Panc1 (cell line): ENCODE measurements around the gene C16orf86. TPM values are rescaled to one million over a fixed set of nuclear protein-coding genes. Genes with fewer than 3 reads are reported as not detected.

Source experiments
- ATAC-seq: fragments of 200-7000 bp; cut with Tn5 transposase; 2 replicates; pipeline ENCODE4 v1.9.1; 2020; ENCODE audit warnings: mild to moderate bottlenecking, moderate library complexity
- BruUV-seq: library from RNA; stranded (reverse); fragments of 400-500 nt; replicated peaks from 2 replicates; lab custom pipeline; 2021; lab: Mats Ljungman, UMichigan
- CTCF ChIA-PET: fragments of 300-600 bp; sonication (Branson Sonifier 250); formaldehyde crosslinking; loops from one replicate; lab custom pipeline; 2022; ENCODE audit warnings: antibody characterized with exemption; lab: Charles Lee
- POLR2A ChIA-PET: fragments of 300-600 bp; sonication (Branson Sonifier 250); formaldehyde crosslinking; loops from one replicate; lab custom pipeline; 2022; ENCODE audit warnings: antibody characterized with exemption; lab: Charles Lee
- DNase-seq: peaks from one replicate; pipeline ENCODE4 v3.0.0-alpha.2; 2010; ENCODE audit warnings: low read depth, low spot score
- H3K27ac ChIP-seq: 2 replicates; pipeline ENCODE4 v1.5.1; 2011; ENCODE audit warnings: mild to moderate bottlenecking, low read length, inconsistent platforms
- H3K27me3 ChIP-seq: fragments of 200-500 bp; sonication (Bioruptor generic); 2 replicates; pipeline ENCODE4 v1.6.0; 2014; ENCODE audit warnings: low read length, inconsistent platforms; ENCODE audit not compliant: control insufficient read depth, insufficient read depth
- H3K36me3 ChIP-seq: fragments of 200-500 bp; sonication (Bioruptor generic); 2 replicates; pipeline ENCODE4 v1.5.1; 2014; ENCODE audit warnings: inconsistent platforms, mild to moderate bottlenecking, low read length, moderate library complexity; ENCODE audit not compliant: control insufficient read depth, insufficient read depth
- H3K4me1 ChIP-seq: 2 replicates; pipeline ENCODE4 v1.5.1; 2011; ENCODE audit warnings: inconsistent platforms, mild to moderate bottlenecking, low read length, moderate library complexity; ENCODE audit not compliant: control insufficient read depth, insufficient read depth
- H3K4me3 ChIP-seq, 2 experiments: 2 replicates each; pipeline ENCODE4 v1.5.1; 2011 to 2012; ENCODE audit warnings: low read depth in 2 of 2, low read length in 2 of 2, mild to moderate bottlenecking in 2 of 2, inconsistent platforms in 1 of 2, moderate library complexity in 1 of 2
- H3K9me3 ChIP-seq: fragments of 200-500 bp; sonication (Bioruptor generic); 2 replicates; pipeline ENCODE4 v1.5.1; 2014; ENCODE audit warnings: low read depth, mild to moderate bottlenecking, inconsistent platforms, low read length, moderate library complexity; ENCODE audit not compliant: control insufficient read depth, insufficient read depth
- POLR2AphosphoS5 ChIP-seq: IDR thresholded peaks from 2 replicates; pipeline ENCODE4 v1.6.1; 2012; ENCODE audit warnings: mild to moderate bottlenecking, low read depth, low read length, moderate library complexity
- SIN3A ChIP-seq: IDR thresholded peaks from 2 replicates; pipeline ENCODE4 v1.6.1; 2012; ENCODE audit warnings: low read depth, mild to moderate bottlenecking, low read length, moderate library complexity, borderline replicate concordance; ENCODE audit not compliant: insufficient read depth
- TCF7L2 ChIP-seq: IDR thresholded peaks from 2 replicates; pipeline ENCODE4 v1.6.1; 2011; ENCODE audit warnings: mild to moderate bottlenecking, low read depth, low read length, inconsistent platforms
- in situ Hi-C: cut with HindIII; loops from 2 replicates; pipeline ENCODE4 v1.10.0; 2016; ENCODE audit warnings: low sequenced_read_pairs, low pct_unique_long_range_greater_than_20kb
- intact Hi-C: fragments of 100-400 bp; cut with micrococcal nuclease; formaldehyde crosslinking; loops from one replicate; pipeline ENCODE4 v1.10.0; 2022; ENCODE audit not compliant: unreplicated experiment
- total RNA-seq: library from RNA; stranded (reverse); gene quantifications from one replicate; pipeline ENCODE4 v1.2.1, GENCODE V29; 2021; ENCODE audit not compliant: unreplicated experiment
- TF ChIP-seq, protein P1 (sequence below), 2 experiments: IDR thresholded peaks; 2 replicates each; pipeline ENCODE4 v1.6.1; 2011 to 2012; ENCODE audit warnings: low read depth in 2 of 2, control low read depth in 1 of 2, low read length in 1 of 2, mild to moderate bottlenecking in 1 of 2, moderate library complexity in 1 of 2; ENCODE audit not compliant: insufficient read depth in 1 of 2
- TF ChIP-seq, protein P2 (sequence below): fragments of 450-650 bp; IDR thresholded peaks from 2 replicates; pipeline ENCODE4 v1.5.1; 2017; ENCODE audit warnings: mild to moderate bottlenecking

Gene C16orf86
- total RNA-seq, 1 experiment from 2014 or later: 0.80 TPM

DNA sequence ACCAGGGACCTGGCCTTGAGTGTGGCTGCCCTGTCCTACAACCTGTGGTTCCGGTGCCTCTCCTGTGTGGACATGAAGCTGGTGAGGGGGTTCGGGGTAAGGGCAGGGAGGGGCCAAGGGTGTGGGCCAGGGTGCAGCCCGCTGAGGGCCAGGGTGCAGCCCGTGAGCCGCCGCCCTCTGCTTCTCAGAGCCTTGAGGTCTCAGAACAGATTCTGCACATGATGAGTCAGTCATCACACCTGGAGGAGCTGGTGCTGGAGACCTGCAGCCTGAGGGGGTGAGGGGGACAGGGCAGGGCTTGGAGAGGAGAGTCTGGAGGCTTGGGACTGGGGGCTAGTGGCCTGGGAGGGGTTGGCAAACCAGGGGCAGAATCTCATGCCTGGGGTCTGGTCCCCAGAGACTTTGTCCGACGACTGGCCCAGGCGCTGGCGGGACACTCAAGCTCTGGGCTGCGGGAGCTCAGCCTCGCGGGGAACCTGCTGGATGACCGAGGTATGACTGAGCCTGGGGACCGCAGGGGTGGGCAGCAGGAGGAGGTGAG lies 19.4 kb upstream of the C16orf86 start:
- H3K27ac ChIP-seq: no peak overlapping the region
- H3K4me1 ChIP-seq: no peaks in the 10 kb centered on the region
- no peak for ATAC-seq
- no peaks in the 10 kb centered on the region for H3K27me3 ChIP-seq
- ChIA-PET POLR2A (no interaction called here), CTCF (no interaction called here)
- no peaks in the 10 kb centered on the region for H3K9me3 ChIP-seq
- intact Hi-C loops: loop anchor here (10.0 kb wide), 1 partner anchor 102 kb away; no protein-coding TSS in a partner anchor
- BruUV-seq: no TSS peak
- no peaks in the 10 kb centered on the region for H3K36me3 ChIP-seq
- H3K4me3 ChIP-seq: no peak overlapping the region
- in situ Hi-C loops: no loop called here
- TF ChIP-seq TCF7L2 (no peak), SIN3A (no peak), POLR2AphosphoS5 (no peak)
- TF ChIP-seq, protein P1, sequence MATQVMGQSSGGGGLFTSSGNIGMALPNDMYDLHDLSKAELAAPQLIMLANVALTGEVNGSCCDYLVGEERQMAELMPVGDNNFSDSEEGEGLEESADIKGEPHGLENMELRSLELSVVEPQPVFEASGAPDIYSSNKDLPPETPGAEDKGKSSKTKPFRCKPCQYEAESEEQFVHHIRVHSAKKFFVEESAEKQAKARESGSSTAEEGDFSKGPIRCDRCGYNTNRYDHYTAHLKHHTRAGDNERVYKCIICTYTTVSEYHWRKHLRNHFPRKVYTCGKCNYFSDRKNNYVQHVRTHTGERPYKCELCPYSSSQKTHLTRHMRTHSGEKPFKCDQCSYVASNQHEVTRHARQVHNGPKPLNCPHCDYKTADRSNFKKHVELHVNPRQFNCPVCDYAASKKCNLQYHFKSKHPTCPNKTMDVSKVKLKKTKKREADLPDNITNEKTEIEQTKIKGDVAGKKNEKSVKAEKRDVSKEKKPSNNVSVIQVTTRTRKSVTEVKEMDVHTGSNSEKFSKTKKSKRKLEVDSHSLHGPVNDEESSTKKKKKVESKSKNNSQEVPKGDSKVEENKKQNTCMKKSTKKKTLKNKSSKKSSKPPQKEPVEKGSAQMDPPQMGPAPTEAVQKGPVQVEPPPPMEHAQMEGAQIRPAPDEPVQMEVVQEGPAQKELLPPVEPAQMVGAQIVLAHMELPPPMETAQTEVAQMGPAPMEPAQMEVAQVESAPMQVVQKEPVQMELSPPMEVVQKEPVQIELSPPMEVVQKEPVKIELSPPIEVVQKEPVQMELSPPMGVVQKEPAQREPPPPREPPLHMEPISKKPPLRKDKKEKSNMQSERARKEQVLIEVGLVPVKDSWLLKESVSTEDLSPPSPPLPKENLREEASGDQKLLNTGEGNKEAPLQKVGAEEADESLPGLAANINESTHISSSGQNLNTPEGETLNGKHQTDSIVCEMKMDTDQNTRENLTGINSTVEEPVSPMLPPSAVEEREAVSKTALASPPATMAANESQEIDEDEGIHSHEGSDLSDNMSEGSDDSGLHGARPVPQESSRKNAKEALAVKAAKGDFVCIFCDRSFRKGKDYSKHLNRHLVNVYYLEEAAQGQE (IDR thresholded peaks at IDR 0.05; ENCODE audit: insufficient read depth in 1 of 2, low read depth in 2 of 2, low read length in 1 of 2): no peak
- TF ChIP-seq, protein P2, sequence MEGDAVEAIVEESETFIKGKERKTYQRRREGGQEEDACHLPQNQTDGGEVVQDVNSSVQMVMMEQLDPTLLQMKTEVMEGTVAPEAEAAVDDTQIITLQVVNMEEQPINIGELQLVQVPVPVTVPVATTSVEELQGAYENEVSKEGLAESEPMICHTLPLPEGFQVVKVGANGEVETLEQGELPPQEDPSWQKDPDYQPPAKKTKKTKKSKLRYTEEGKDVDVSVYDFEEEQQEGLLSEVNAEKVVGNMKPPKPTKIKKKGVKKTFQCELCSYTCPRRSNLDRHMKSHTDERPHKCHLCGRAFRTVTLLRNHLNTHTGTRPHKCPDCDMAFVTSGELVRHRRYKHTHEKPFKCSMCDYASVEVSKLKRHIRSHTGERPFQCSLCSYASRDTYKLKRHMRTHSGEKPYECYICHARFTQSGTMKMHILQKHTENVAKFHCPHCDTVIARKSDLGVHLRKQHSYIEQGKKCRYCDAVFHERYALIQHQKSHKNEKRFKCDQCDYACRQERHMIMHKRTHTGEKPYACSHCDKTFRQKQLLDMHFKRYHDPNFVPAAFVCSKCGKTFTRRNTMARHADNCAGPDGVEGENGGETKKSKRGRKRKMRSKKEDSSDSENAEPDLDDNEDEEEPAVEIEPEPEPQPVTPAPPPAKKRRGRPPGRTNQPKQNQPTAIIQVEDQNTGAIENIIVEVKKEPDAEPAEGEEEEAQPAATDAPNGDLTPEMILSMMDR: no peak
- DNase-seq: no peak

DNA sequence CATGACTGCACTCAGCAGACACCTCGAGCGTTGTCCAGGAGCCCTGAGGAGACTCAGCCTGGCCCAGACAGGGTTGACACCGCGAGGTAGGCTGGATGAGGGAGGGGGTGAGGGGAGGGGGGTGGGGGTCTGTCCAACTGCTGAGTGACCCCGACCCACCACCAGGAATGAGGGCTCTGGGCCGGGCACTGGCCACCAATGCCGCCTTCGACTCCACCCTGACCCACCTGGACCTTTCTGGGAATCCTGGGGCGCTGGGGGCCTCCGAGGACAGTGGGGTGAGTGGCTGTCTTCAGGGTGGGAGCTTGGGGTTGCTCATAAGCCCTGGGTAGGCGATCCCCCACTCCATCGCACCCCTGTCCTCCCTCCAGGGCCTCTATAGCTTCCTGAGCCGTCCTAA lies 18.9 kb upstream of the C16orf86 start:
- Histone ChIP-seq H3K4me1 (no peaks in the 10 kb centered on the region), H3K36me3 (no peaks in the 10 kb centered on the region), H3K27me3 (no peaks in the 10 kb centered on the region), H3K9me3 (no peaks in the 10 kb centered on the region), H3K27ac (no peak overlapping the region), H3K4me3 (no peak overlapping the region)
- no peak for ATAC-seq
- in situ Hi-C loops: no loop called here
- ChIA-PET CTCF (no interaction called here), POLR2A (no interaction called here)
- TF ChIP-seq, protein P1 (IDR thresholded peaks at IDR 0.05; ENCODE audit: insufficient read depth in 1 of 2, low read depth in 2 of 2, low read length in 1 of 2): no peak
- TF ChIP-seq, protein P2: no peak
- no peak for TF ChIP-seq POLR2AphosphoS5
- no peak for TF ChIP-seq SIN3A
- no peak for TF ChIP-seq TCF7L2
- DNase-seq: no peak
- intact Hi-C loops: loop anchor here (10.0 kb wide), 1 partner anchor 103 kb away; no protein-coding TSS in a partner anchor
- BruUV-seq: no TSS peak
